HepG2 (cell line): ENCODE measurements around the gene IZUMO2. TPM values are rescaled to one million over a fixed set of nuclear protein-coding genes. Genes with fewer than 3 reads are reported as not detected.

Experiments used
- ATAC-seq: fragments of 200-7000 bp; cut with Tn5 transposase; 3 replicates; pipeline ENCODE4 v1.9.1; 2020; ENCODE audit warnings: mild to moderate bottlenecking, moderate library complexity
- BruUV-seq: library from RNA; stranded (reverse); fragments of 400-500 nt; replicated peaks from 2 replicates; lab custom pipeline; 2021; lab: Mats Ljungman, UMichigan
- CTCF ChIA-PET: fragments of 300-600 bp; formaldehyde crosslinking; extraction: SDS; loops from one replicate; lab custom pipeline; 2021; ENCODE audit warnings: low total read pairs, inconsistent platforms, low intra/inter-chr PET ratio; lab: Yijun Ruan, JAX
- POLR2A ChIA-PET: fragments of 350-600 bp; sonication (Branson Sonifier 250); formaldehyde crosslinking; loops from one replicate; lab custom pipeline; 2020; ENCODE audit warnings: antibody characterized with exemption, inconsistent platforms; lab: Yijun Ruan, JAX
- DNase-seq: peaks from one replicate; pipeline ENCODE4 v3.0.0-alpha.2; 2015; ENCODE audit warnings: low spot score
- FAIRE-seq: peaks from 3 replicates; lab custom pipeline; 2011; peaks lifted over from hg19 to GRCh38; lab: Jason Lieb, UNC
- H2AFZ ChIP-seq: one replicate; pipeline ENCODE4 v1.6.1; 2011; ENCODE audit warnings: low read length, inconsistent platforms
- H3K27ac ChIP-seq: fragments of 300-600 bp; 3 replicates; pipeline ENCODE4 v1.8.0; 2011; ENCODE audit warnings: mixed run types, mild to moderate bottlenecking, mixed read lengths, low read length, inconsistent platforms; ENCODE audit not compliant: insufficient read depth; ENCODE audit errors: extremely low read length
- H3K27me3 ChIP-seq, 2 experiments: fragments of 200-600 bp in 1 of 2; 2 replicates in 1 of 2; 3 replicates in 1 of 2; pipeline versions ENCODE4 v1.6.0 to v1.8.0; 2011; ENCODE audit warnings: low read length in 2 of 2, mild to moderate bottlenecking in 2 of 2, moderate library complexity in 2 of 2, inconsistent platforms in 1 of 2; ENCODE audit not compliant: insufficient read depth in 2 of 2, control insufficient read depth in 1 of 2
- H3K36me3 ChIP-seq, 2 experiments: fragments of 200-600 bp in 1 of 2; replicated peaks in 1 of 2; 2 replicates in 1 of 2; 3 replicates in 1 of 2; pipeline versions ENCODE4 v1.5.1 to v1.8.0; 2011; ENCODE audit warnings: low read length in 2 of 2, inconsistent platforms in 1 of 2; ENCODE audit not compliant: insufficient read depth in 2 of 2, control insufficient read depth in 1 of 2
- H3K4me1 ChIP-seq: 2 replicates; pipeline ENCODE4 v1.5.1; 2012; ENCODE audit warnings: low read length, inconsistent platforms; ENCODE audit not compliant: insufficient read depth
- H3K4me2 ChIP-seq: 2 replicates; pipeline ENCODE4 v1.6.0; 2011; ENCODE audit warnings: low read depth, low read length, inconsistent platforms
- H3K4me3 ChIP-seq, 3 experiments: fragments of 200-600 bp in 1 of 3; sonication (generic), shearing (Covaris generic) in 1 of 3; replicated peaks in 1 of 3; 2 replicates each; pipeline ENCODE4 v1.5.1; 2011 to 2016; ENCODE audit warnings: low read length in 3 of 3, inconsistent platforms in 2 of 3, low read depth in 2 of 3, mild to moderate bottlenecking in 2 of 3, control low read depth in 1 of 3, mixed read lengths in 1 of 3; ENCODE audit not compliant: insufficient read depth in 1 of 3
- H3K79me2 ChIP-seq: one replicate; pipeline ENCODE4 v1.6.1; 2011; ENCODE audit warnings: low read length, inconsistent platforms; ENCODE audit not compliant: insufficient read depth
- H3K9ac ChIP-seq: 2 replicates; pipeline ENCODE4 v1.6.0; 2011; ENCODE audit warnings: mild to moderate bottlenecking, low read depth, low read length, inconsistent platforms; ENCODE audit not compliant: insufficient read depth
- H3K9me3 ChIP-seq: 2 replicates; pipeline ENCODE4 v1.5.1; 2012; ENCODE audit warnings: mild to moderate bottlenecking, low read length
- H4K20me1 ChIP-seq: 2 replicates; pipeline ENCODE4 v1.6.0; 2011; ENCODE audit warnings: inconsistent platforms, mild to moderate bottlenecking, low read length, moderate library complexity; ENCODE audit not compliant: insufficient read depth
- ADNP ChIP-seq: sonication (generic); formaldehyde crosslinking; IDR thresholded peaks from 2 replicates; pipeline ENCODE4 v1.4.0; 2020; ENCODE audit warnings: missing genetic modification reagents
- ATF5 ChIP-seq: sonication (generic); formaldehyde crosslinking; IDR thresholded peaks from 2 replicates; pipeline ENCODE4 v1.4.0; 2020; ENCODE audit warnings: mild to moderate bottlenecking, low read depth, missing genetic modification reagents
- CREB1 ChIP-seq, 2 experiments: fragments of 450-650 bp in 1 of 2; IDR thresholded peaks; 2 replicates each; pipeline ENCODE4 v1.6.1; 2016 to 2017; ENCODE audit warnings: control low read depth in 1 of 2, mild to moderate bottlenecking in 1 of 2, missing compliant biosample characterization in 1 of 2, missing genetic modification characterization in 1 of 2
- KDM4B ChIP-seq: sonication (generic); formaldehyde crosslinking; IDR thresholded peaks from 2 replicates; pipeline ENCODE4 v1.4.0; 2020; ENCODE audit warnings: missing genetic modification reagents
- MED8 ChIP-seq: sonication (generic); formaldehyde crosslinking; IDR thresholded peaks from 2 replicates; pipeline ENCODE4 v1.8.1; 2023; ENCODE audit warnings: mild to moderate bottlenecking, missing genetic modification reagents; ENCODE audit not compliant: insufficient replicate concordance
- MXD1 ChIP-seq: sonication (generic); formaldehyde crosslinking; IDR thresholded peaks from 2 replicates; pipeline ENCODE4 v1.4.0; 2020; ENCODE audit warnings: mild to moderate bottlenecking, missing genetic modification reagents
- TEAD3 ChIP-seq: optimal IDR thresholded peaks from 2 replicates; pipeline ENCODE3; 2016; ENCODE audit warnings: borderline replicate concordance
- ZFP90 ChIP-seq: sonication (generic); formaldehyde crosslinking; IDR thresholded peaks from 2 replicates; pipeline ENCODE4 v1.8.0; 2022; ENCODE audit warnings: missing genetic modification reagents, mild to moderate bottlenecking, inconsistent platforms, borderline replicate concordance
- ZHX1 ChIP-seq: sonication (generic); formaldehyde crosslinking; IDR thresholded peaks from 2 replicates; pipeline ENCODE4 v1.8.1; 2022; ENCODE audit warnings: low read depth, mild to moderate bottlenecking, missing genetic modification reagents
- ZMYM3 ChIP-seq: sonication (generic); formaldehyde crosslinking; IDR thresholded peaks from 2 replicates; pipeline ENCODE4 v1.5.1; 2020; ENCODE audit warnings: mild to moderate bottlenecking, missing genetic modification reagents
- ZNF274 ChIP-seq: sonication (generic); formaldehyde crosslinking; IDR thresholded peaks from 2 replicates; pipeline ENCODE4 v1.5.1; 2020; ENCODE audit warnings: mild to moderate bottlenecking, missing genetic modification reagents
- ZNF501 ChIP-seq: sonication (generic); formaldehyde crosslinking; IDR thresholded peaks from 2 replicates; pipeline ENCODE4 v1.5.1; 2020; ENCODE audit warnings: mild to moderate bottlenecking, moderate library complexity, missing genetic modification reagents
- ZNF614 ChIP-seq: IDR thresholded peaks from 2 replicates; pipeline ENCODE4 v1.6.1; 2018; ENCODE audit warnings: missing biosample characterization, missing genetic modification reagents, inconsistent platforms, borderline replicate concordance
- WGBS: methylation state at CpG from one replicate; pipeline ENCODE4 v1.1.6; 2017; ENCODE audit warnings: low lambda C conversion rate; 5-methylcytosine and 5-hydroxymethylcytosine counted together
- in situ Hi-C: cut with HindIII; loops from 2 replicates; pipeline ENCODE4 v1.10.0; 2017; ENCODE audit warnings: low pct_unique_long_range_greater_than_20kb; ENCODE audit not compliant: extremely low pct_ligation_motif_present
- intact Hi-C: fragments of 100-400 bp; cut with micrococcal nuclease; formaldehyde crosslinking; loops from one replicate; pipeline ENCODE4 v1.10.0; 2022; ENCODE audit not compliant: unreplicated experiment
- polyA plus RNA-seq, 8 experiments: library from polyadenylated mRNA; depleted of rRNA in 3 of 8; stranded (reverse) in 7 of 8; unstranded in 1 of 8; fragments of >200 nt; fragmentation: Illumina TruSeq in 4 of 8; extraction: Trizol in 4 of 8; gene quantifications; 2 replicates each; pipeline versions ENCODE4 v1.2.1 to v1.2.3, GENCODE V29; 2011 to 2016; ENCODE audit warnings: low read depth in 4 of 8, missing spikeins in 1 of 8, mixed read lengths in 1 of 8; ENCODE audit not compliant: insufficient read depth in 1 of 8
- total RNA-seq, 5 experiments: library from RNA; depleted of rRNA; stranded (reverse); fragments of >200 nt; fragmentation: Illumina TruSeq; extraction: Trizol; gene quantifications; 2 replicates each; pipeline ENCODE4 v1.2.3, GENCODE V29; 2016; ENCODE audit warnings: low read depth in 1 of 5

Gene IZUMO2
- total and polyA plus RNA-seq, 2 of the 13 experiments (the other 11 are each of a cell fraction or from before 2014, with no cell fraction given), result not detected

GRCh38 chr19:50174100-50174793 lies 11.2 kb upstream of the IZUMO2 start:
- TF ChIP-seq KDM4B (CRISPR knock-in tag) (no peak), ZNF274 (CRISPR knock-in tag) (no peak), ZNF614 (CRISPR knock-in tag) (no peak), ZMYM3 (CRISPR knock-in tag) (peak; percentile 21; the same call in 1 of the 2 replicates), TEAD3 (CRISPR knock-in tag) (no peak), CREB1 (IDR thresholded peaks at IDR 0.05) (no peak), CREB1 (CRISPR knock-in tag; IDR thresholded peaks at IDR 0.05) (no peak), ZHX1 (CRISPR knock-in tag) (no peak), ZFP90 (CRISPR knock-in tag) (no peak), ATF5 (CRISPR knock-in tag) (no peak), MXD1 (CRISPR knock-in tag) (no peak), ADNP (CRISPR knock-in tag) (0 out of 2 replicates have a peak, but pooled peaks have one; percentile 46), ZNF501 (CRISPR knock-in tag) (no peak), MED8 (CRISPR knock-in tag) (no peak)
- no peak overlapping the region for H3K4me3 ChIP-seq
- no peak overlapping the region for H3K9ac ChIP-seq
- intact Hi-C loops (no loop called here), in situ Hi-C loops (no loop called here)
- H3K27ac ChIP-seq, result no peak overlapping the region
- H3K4me2 ChIP-seq, result no peak overlapping the region
- no peaks in the 10 kb centered on the region for H3K79me2 ChIP-seq
- 26% methylated on average over 5 of the region's 5 CpGs for WGBS
- ATAC-seq (no peak), FAIRE-seq (no peak), DNase-seq (no peak)
- H4K20me1 ChIP-seq, result no peaks in the 10 kb centered on the region
- BruUV-seq, result no TSS peak
- ChIA-PET CTCF (no interaction called here), POLR2A (no interaction called here)
- no peak overlapping the region for H2AFZ ChIP-seq
- H3K4me1 ChIP-seq, result no peaks in the 10 kb centered on the region
- H3K27me3 ChIP-seq, result no peaks in the 10 kb centered on the region
- H3K9me3 ChIP-seq, result no peaks in the 10 kb centered on the region
- H3K36me3 ChIP-seq, result no peaks in the 10 kb centered on the region
